Stromal cell of bone marrow (primary cell): ENCODE data around the gene PRSS21.

ENCODE experiments used
- DNase-seq: peaks from one replicate; pipeline ENCODE4 v3.0.0-alpha.2; 2012; ENCODE audit warnings: low read depth

Gene PRSS21

DNA sequence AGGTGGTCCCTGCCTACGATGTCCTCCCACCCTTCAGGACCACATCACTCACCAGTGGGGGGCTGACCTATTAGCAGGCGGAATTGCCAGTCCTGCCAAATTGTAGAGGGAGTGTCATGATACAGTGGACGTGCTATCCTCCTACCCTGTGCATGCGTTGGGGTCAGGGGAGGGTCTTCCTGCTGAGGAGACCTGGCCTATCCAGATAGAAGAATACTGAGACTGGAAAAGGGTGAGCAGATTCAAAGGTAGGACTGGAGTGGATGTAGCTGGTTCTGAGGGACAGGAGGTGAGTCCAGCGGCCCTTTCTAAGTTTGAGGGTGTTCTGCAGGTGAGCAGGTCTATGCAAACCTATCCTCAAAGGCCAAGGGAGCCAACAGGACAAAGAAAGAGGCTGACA, 10.8 kb upstream of the PRSS21 start:
- no peak for DNase-seq

DNA sequence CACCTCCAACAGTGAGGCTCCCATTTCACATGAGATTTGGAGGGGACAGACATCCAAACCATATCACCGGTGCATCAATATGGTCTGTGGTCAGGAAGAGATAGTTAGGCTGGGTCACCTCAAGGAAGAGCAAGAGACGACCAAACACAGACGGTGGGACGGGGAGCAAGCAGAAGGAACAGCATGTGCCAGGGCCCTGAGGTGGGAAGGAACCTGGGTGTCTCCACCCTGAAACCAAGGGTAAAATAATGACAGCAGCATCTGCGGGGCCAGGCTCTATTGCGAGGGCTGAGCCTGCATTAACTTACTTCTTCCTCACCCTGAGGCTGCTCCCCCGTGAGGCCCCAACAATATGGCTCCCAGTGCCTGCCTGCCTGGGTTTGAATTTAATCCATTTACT, 8.9 kb upstream of the PRSS21 start:
- DNase-seq, result no peak

GRCh38 chr16:2809149-2809760, 7.8 kb upstream of the PRSS21 start:
- DNase-seq, result no peak

DNA sequence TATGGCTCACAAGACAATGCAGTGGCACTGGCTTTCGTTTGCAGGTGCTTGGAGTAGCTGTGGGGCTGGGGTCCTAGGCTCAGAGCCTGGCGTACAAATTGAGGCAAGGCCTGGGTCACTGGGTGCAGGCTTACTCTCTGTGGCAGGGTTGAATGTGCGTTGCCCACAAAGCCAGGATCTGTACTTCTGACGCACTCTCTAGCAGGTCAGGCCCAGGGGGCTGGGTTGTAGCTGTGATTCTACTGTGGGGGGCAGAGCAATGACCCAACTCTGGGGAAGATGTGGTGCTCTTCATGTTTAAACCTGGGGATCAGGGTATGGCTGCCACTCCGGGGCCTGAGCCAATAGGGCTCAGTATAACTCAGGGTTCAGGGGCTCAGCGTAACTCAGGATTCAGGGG, 6.4 kb upstream of the PRSS21 start:
- no peak for DNase-seq

DNA sequence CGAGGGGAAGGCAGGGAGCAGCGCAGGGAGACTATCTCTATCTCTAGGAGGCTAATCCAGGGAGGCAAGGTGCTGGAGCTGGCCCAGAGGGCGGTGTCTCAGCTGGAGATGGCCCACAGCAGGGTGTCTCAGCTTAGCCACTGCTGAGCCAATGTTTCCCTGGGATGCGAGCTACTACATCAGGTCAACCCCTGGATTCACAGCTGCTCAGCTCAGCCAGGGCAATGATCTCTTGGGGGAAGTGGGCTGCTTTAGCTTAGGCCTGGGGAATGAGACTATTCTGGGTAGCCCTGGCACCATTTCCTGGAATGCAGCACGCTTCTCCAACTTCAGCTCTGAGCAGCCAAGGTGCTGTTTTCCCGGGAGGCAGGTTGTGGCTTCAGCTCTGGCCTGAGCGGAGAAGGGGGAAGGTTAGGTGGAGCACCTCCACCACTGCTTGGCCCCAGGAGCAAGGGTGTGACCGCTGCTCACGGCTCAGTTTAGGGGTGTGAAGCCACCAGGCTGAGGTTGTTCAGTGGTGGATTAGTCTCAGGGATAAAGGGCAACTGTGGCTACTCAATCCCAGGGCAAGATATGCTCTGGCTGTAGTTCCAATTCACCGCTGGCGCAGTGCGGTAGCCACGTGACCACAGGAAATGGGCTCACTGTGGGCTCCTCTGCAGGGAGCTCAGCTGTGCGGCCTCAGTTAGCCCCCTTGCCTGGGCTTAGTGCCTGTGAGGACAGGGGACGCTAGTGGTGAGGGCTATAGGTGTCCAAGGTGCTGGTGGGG, 5.2 kb upstream of the PRSS21 start:
- no peak for DNase-seq

- DNase-seq, result no peak
Observed at GRCh38 chr16:2813771-2814221, 3.2 kb upstream of the PRSS21 start.

GRCh38 chr16:2814551-2815298, 2.3 kb upstream of the PRSS21 start:
- DNase-seq, result no peak

DNA sequence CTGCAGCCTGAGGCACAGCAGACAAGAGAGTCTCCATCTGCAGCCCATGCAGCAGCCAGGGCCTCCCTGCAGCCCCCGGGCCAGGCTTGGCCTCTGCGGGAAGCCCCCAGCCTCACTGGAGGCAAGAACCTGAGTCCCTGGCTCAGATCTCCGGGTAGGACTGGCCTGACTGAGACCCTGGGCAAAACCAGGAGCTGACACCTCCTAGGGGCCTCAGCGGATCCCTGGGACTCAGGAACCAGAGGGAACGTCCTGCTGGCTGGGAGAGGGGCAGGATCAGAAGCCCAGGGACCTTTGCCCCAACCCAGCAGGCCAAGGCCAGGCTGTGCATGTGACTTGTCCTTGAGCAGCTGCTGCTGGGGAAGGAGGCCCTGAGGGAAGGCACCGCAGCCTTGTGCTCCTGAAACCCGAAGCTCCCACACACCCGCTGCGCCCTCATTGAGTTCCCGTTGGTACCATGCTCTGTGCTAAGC, 1.7 kb upstream of the PRSS21 start:
- DNase-seq, result no peak

DNA sequence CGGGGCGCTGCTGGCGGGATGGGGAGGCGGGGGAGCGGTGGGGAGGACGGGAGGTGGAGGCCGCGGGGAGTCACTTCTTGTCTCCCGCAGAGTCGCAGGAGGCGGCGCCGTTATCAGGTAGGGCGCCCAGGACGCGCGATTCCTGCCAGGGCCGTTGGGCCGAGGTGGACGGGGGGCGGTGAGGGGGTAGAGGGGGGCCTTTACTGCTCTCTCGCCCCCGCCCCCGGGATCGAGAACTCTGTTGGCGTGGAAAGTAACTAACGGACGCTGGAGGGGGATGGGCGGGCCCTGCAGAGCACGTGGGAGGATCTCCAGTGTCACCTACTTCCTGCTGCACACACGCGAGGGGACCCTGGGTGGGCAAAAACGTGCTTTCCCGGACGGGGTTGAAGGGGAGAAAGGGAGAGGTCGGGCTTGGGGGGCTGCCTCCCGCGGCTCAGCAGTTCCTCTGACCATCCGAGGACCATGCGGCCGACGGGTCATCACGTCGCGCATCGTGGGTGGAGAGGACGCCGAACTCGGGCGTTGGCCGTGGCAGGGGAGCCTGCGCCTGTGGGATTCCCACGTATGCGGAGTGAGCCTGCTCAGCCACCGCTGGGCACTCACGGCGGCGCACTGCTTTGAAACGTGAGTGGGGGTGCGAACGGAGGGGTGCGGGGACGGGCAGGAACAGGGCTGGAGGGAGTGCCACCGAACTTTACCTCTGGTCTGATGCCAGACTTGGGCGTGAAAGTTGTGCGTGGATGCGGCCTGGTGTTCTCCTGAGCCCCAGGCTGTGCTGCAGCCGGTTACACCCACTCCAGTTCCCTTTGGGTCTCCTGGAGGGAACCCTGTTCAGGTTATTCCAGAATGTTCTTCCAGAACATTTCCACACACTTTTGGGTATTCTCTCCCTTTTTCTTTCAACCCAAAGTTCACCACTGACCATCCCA, 569 bp downstream of the PRSS21 start:
- DNase-seq, result no peak

- no peak for DNase-seq
Observed at GRCh38 chr16:2818272-2818876, 1.3 kb downstream of the PRSS21 start.

GRCh38 chr16:2819179-2819938, 2.3 kb downstream of the PRSS21 start:
- no peak for DNase-seq

DNA sequence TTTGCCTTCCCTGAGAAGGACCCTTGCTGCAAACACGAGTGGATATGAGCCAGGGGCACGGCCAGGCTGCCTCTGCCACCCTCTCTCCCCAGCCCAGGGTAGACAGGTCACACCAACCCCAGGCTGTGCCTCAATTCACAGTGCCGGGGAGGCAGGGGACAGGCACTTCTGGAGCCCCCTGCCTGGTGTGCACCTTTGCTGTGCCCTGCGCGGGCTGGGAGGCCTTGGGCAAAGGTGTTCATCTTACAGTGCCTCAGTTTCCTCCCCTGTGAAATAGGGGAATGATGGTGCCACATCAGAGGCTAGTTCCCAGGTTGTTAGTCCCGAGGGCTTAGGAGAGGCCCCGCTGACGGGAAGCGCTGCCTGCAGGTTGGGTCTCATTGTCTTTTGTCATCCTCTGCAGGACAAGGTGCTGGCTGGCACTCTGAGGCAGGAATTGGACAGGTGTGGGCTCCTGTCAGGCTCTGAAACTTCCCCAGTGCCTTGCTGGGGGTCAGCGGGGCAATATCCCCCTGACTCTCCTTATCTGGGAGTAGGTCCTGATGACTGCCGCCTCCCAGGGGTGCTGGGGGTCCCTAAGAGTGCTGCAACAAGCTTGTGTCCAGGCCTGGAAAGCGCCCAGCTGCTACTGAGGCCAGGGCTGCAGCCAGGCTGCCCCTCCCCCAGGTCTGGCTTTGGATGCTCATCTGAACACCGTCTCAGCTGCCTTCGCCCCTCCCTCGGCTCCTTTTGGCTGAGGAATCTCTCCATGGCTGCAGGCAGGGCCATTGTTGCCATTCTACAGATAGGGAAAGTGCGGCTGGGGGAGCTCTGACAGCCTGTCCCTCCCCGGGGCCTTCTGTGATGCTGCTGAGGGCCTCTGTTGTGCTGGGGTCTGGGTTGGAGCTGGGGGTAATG, 3.1 kb downstream of the PRSS21 start:
- DNase-seq, result no peak

GRCh38 chr16:2820836-2821486, 3.9 kb downstream of the PRSS21 start:
- no peak for DNase-seq

DNA sequence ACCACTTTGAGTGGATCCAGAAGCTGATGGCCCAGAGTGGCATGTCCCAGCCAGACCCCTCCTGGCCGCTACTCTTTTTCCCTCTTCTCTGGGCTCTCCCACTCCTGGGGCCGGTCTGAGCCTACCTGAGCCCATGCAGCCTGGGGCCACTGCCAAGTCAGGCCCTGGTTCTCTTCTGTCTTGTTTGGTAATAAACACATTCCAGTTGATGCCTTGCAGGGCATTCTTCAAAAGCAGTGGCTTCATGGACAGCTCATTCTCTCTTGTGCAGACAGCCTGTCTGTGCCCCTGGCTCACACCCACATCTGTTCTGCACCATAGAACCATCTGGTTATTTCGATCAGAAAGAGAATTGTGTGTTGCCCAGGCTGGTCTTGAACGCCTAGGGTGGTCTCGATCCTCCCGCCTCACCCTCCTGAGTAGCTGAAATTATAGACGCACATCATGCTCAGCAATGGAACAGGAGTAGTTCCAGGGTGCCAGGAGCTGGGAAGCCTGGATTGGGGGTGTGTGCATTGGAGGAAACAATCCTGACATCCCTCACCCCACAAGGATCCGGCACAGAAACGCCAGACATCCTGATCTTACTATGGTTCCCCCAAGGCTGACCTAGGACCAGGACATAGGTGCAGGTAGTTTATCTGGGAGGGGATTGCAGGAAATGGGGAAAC, 4.6 kb downstream of the PRSS21 start:
- no peak for DNase-seq

- DNase-seq, result no peak
Observed at GRCh38 chr16:2822158-2822495, 5.1 kb downstream of the PRSS21 start.

GRCh38 chr16:2822496-2822895, 5.5 kb downstream of the PRSS21 start:
- no peak for DNase-seq

DNA sequence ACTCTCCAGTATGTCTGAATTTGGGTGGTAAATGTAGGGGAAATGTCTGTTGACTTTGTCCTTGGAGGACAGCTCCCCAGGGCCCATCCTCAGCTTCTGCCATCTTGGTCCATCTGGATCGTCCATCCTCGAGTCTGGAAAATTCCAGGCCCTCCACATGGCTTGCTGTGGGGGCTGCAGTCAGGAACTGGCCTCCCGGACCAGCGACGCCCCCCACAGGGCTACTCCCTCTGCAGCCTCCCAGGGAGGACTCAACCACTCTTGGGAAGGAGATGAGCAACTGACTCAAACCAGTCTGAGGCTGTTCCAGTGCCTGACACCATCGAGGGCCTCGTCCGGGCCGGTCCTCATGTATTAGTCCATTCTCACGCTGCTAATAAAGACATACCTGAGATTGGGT, 7.6 kb downstream of the PRSS21 start:
- no peak for DNase-seq

- no peak for DNase-seq
Observed at GRCh38 chr16:2825049-2825742, 8.2 kb downstream of the PRSS21 start.
